Cardiac fibroblast (primary cell): Measurements from ENCODE around the gene DBH.

Experiments
- DNase-seq, 2 donors: peaks; one replicate each; pipeline versions ENCODE4 v3.0.0 to v3.0.0-alpha.2; 2010; ENCODE audit warnings: low read depth in 2 of 2
- H3K4me3 ChIP-seq, 2 donors: replicated peaks in 1 of 2; 1 replicate in 1 of 2; 2 replicates in 1 of 2; pipeline ENCODE4 v1.5.1; 2011; ENCODE audit warnings: low read depth in 2 of 2, low read length in 2 of 2, mild to moderate bottlenecking in 2 of 2, moderate library complexity in 1 of 2
- TF ChIP-seq, protein P1 (sequence below): IDR thresholded peaks from one replicate; pipeline ENCODE4 v1.5.1; 2011; ENCODE audit warnings: low read depth, mild to moderate bottlenecking, low read length, inconsistent platforms

Gene DBH

DNA sequence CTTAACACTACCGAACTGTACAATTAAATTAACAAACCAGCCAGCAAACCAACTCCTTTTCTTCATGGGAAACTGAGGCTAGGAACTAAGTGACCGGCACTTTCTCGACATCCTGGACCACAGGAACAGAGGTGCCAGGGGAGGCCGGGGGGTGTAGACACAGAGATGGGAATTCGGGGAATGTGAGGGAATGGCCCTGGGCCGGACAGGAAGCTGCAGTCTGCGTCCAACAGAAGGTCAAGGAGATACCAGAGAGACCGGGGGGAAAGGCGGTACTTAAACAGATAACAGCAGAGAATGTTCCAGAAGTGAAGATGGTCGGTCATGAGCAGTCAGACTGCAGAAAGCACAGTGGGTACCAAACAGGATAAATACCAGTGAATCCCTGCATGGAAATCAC lies 40.3 kb downstream of the DBH start:
- TF ChIP-seq, protein P1, sequence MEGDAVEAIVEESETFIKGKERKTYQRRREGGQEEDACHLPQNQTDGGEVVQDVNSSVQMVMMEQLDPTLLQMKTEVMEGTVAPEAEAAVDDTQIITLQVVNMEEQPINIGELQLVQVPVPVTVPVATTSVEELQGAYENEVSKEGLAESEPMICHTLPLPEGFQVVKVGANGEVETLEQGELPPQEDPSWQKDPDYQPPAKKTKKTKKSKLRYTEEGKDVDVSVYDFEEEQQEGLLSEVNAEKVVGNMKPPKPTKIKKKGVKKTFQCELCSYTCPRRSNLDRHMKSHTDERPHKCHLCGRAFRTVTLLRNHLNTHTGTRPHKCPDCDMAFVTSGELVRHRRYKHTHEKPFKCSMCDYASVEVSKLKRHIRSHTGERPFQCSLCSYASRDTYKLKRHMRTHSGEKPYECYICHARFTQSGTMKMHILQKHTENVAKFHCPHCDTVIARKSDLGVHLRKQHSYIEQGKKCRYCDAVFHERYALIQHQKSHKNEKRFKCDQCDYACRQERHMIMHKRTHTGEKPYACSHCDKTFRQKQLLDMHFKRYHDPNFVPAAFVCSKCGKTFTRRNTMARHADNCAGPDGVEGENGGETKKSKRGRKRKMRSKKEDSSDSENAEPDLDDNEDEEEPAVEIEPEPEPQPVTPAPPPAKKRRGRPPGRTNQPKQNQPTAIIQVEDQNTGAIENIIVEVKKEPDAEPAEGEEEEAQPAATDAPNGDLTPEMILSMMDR: no peak
- peak in 1 of 2 donors; percentile 64 for DNase-seq
- H3K4me3 ChIP-seq: no peak overlapping the region

DNA sequence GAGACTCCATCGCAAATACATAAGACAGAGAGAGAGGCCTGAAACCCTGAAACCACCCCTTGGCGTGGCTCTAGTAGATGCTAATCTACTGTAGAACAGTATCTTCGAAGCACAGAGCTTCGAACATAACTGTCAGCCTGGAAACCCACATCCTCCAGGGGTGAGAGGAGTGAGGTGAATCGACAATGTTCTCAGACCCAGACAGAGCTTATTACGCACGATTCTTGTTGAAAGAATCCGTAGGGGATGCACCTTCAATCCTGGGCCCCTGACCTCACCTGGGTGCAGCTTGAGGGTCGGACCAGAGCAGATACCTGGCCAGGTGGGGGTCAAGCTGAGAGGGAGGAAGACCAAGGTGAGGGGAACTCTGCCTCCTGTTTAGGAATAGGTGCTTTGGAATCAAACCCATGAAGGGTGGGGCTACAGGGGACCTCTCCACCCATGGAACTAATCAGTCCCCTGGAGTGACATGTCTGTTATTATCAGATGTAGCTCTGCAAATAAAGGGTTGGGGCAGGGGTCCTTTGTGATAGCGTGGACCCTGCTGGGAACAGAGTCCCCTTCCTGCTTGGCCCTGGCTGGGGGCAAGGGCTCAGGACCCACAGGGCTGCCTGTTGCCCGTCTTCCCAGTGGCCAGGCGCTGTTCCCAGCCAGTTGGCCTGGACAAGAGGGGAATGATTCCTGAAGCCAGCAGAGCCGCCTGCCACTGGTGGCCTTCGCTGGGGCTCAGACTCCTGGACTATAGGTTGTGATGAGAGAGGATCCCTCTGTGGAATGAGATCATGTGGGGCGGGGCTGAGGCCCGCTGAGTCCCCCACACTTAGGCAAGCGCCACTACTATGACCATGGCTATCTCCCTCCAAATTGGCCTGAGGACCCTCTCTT lies 41.2 kb downstream of the DBH start:
- TF ChIP-seq, protein P1: no peak
- H3K4me3 ChIP-seq: no peak overlapping the region
- no peak for DNase-seq

DNA sequence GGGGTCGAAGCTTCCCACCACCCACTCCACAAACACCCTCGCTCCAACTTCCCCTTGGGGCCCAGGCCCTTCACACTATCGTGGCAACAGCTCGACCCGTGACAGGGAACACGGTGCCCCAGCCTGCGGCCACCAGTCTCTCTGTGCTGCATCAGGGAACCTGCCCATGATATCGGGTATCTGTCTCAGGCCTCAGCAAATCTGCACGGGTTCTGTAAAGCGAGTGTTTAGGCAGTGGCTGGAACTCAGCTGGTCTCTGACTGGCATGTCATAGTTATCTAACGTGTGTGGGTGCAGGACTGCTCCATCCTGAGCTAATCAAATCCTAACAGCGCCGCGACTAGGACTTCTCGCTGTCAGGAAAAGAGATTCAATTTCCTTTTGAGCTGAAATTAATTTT lies 42.9 kb downstream of the DBH start:
- DNase-seq: no peak
- TF ChIP-seq, protein P1: no peak

DNA sequence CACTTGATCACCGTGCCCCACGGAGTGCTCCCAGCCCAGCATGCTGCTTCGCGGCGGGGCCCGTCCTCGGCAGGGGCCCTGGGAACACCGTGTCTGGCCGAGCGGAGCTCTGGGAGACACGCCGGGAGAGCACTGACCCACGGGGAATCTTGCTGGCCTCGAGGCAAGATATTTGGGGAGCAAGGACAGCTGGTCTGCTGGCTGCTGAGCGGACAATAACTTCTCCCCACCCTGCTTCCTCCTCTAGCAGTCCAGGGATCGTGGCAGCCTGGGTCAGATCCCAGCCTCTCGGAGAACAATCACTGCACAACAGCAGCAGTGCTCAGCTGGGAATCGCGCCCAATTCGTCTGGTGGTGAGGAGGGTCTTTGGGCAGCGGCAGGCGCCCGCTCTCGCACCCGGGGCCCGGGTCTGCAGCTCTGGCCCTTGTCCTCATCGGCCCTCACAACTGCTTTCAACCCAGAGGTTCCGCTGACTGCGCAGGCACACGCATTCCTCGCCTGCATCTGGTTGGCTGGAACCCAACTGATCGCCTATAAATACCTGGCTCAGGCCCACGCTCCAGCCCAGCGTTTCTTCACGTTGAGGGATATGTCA lies 43.4 kb downstream of the DBH start:
- TF ChIP-seq, protein P1: no peak

More for the DNA sequence above, 42.9 kb downstream of the DBH start:
- no peak overlapping the region for H3K4me3 ChIP-seq

DNA sequence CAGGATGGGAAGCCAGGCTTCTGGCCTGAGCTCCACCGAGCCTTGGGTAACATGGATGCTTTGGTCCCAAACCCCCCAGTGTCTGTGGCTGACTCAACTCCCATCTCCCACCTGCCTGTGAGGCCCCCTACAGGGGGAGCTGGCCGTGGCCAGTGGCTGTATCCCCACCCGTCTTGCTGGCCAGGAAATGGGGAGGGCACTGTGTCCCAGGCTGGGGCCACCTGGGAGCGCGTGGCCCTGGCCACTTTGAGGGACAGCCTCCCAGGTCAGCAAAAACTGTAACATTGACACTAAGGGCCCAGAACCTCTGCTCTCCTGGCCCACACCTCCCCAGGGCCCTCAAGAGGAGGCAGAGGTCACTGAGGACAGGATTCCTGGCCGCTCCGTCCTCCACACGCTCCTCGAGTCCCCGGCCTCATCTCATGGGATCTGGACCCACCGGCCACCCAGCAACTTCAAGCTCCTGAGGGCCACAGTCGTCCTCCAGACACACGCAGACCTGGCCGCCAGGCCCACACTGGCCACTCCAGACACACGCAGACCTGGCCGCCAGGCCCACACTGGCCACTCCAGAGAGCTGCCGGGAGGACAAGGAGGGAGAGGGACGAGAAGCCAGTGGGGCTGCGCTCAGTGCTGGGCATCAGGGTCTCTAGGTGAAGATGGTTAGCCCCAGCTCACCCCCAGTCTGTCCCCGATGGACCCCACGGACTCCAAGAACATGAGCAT lies 44.2 kb downstream of the DBH start:
- TF ChIP-seq, protein P1: no peak
- no peak overlapping the region for H3K4me3 ChIP-seq
- no peak for DNase-seq

More for the DNA sequence above, 43.4 kb downstream of the DBH start:
- DNase-seq: no peak
- no peak overlapping the region for H3K4me3 ChIP-seq

DNA sequence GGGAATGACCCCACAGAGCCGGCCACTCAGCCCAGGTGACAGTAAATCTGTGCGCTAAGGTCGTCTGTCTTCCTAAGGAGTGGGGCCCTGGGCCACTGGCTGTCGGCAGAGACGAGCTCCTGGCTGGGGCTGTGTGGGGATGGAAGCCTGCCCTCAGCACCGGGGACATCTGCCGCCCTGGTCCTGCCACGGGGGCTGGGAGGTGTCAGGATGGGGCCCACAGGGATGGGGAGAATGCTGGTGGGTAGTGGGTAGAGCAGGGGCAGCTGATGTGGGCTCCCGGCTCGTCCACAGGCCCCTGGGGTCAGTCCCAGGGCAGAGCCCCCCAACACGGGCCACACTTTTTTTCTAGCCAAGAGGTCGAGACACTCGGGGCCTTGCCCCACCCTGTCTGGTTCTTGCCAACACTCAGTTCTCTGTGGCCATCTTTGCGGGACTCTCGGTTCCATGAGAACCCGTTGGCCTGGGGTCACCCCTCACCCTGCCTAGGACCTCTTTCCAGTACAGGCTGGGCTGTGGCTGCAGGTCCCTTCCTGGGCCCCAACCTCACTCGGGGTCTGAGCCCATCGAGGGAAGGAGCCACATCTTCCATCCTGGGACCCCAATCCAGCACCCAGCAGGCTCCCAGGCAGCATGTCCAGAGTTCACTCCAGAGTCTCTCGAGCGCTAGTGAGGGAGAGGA lies 45.0 kb downstream of the DBH start:
- no peak for DNase-seq
- TF ChIP-seq, protein P1: no peak
- no peak overlapping the region for H3K4me3 ChIP-seq
